MM.1S (cell line): ENCODE data around the gene PDZRN3.

Source experiments
- DNase-seq: peaks from one replicate; pipeline ENCODE4 v3.0.0-alpha.2; 2015
- H2AFZ ChIP-seq: fragments of 300-600 bp; sonication (generic); 2 replicates; pipeline ENCODE4 v1.6.0; 2016; ENCODE audit warnings: antibody characterized with exemption, low read length
- H3F3A ChIP-seq: fragments of 300-600 bp; sonication (generic); 2 replicates; pipeline ENCODE4 v1.6.1; 2016; ENCODE audit warnings: mild to moderate bottlenecking, antibody characterized with exemption, low read length, moderate library complexity, mixed read lengths; ENCODE audit not compliant: insufficient read depth
- H3K27ac ChIP-seq: fragments of 300-600 bp; sonication (generic); 2 replicates; pipeline ENCODE4 v1.5.1; 2016; ENCODE audit warnings: mild to moderate bottlenecking, low read length
- H3K27me3 ChIP-seq: fragments of 300-600 bp; sonication (generic); replicated peaks from 2 replicates; pipeline ENCODE4 v1.6.0; 2016; ENCODE audit warnings: low read length; ENCODE audit not compliant: insufficient read depth
- H3K36me3 ChIP-seq: fragments of 300-600 bp; sonication (generic); replicated peaks from 2 replicates; pipeline ENCODE4 v1.6.1; 2016; ENCODE audit warnings: mild to moderate bottlenecking, low read length, mixed read lengths; ENCODE audit not compliant: insufficient read depth
- H3K4me1 ChIP-seq: fragments of 300-600 bp; sonication (generic); 2 replicates; pipeline ENCODE4 v1.6.1; 2016; ENCODE audit warnings: low read length, mixed read lengths
- H3K4me2 ChIP-seq: fragments of 300-600 bp; sonication (generic); 2 replicates; pipeline ENCODE4 v1.6.0; 2016; ENCODE audit warnings: low read depth, low read length
- H3K4me3 ChIP-seq: fragments of 300-600 bp; sonication (generic); 2 replicates; pipeline ENCODE4 v1.5.1; 2016; ENCODE audit warnings: low read length, mixed read lengths
- H3K79me2 ChIP-seq: fragments of 300-600 bp; sonication (generic); 2 replicates; pipeline ENCODE4 v1.6.1; 2016; ENCODE audit warnings: mixed run types, low read length, mixed read lengths
- H3K9ac ChIP-seq: fragments of 300-600 bp; sonication (generic); 2 replicates; pipeline ENCODE4 v1.6.1; 2016; ENCODE audit warnings: low read length, mixed read lengths
- H3K9me2 ChIP-seq: fragments of 300-600 bp; sonication (generic); replicated peaks from 2 replicates; pipeline ENCODE4 v1.6.1; 2016; ENCODE audit warnings: mild to moderate bottlenecking, low read length, mixed read lengths; ENCODE audit not compliant: insufficient read depth
- H3K9me3 ChIP-seq: fragments of 300-600 bp; sonication (generic); replicated peaks from 2 replicates; pipeline ENCODE4 v1.6.1; 2016; ENCODE audit warnings: mild to moderate bottlenecking, low read length, mixed read lengths; ENCODE audit not compliant: insufficient read depth
- H4K20me1 ChIP-seq: fragments of 300-600 bp; sonication (generic); 2 replicates; pipeline ENCODE4 v1.6.1; 2016; ENCODE audit warnings: mild to moderate bottlenecking, low read length, moderate library complexity, mixed read lengths; ENCODE audit not compliant: insufficient read depth
- EZH2 ChIP-seq: fragments of 300-600 bp; sonication (generic); optimal IDR thresholded peaks from 2 replicates; pipeline ENCODE3; 2017; ENCODE audit warnings: low read depth, mild to moderate bottlenecking, antibody characterized with exemption, low read length, mixed read lengths
- EZH2phosphoT487 ChIP-seq: fragments of 300-600 bp; sonication (generic); IDR thresholded peaks from 2 replicates; pipeline ENCODE4 v1.6.1; 2018; ENCODE audit warnings: antibody characterized with exemption, low read length
- TF ChIP-seq, protein P1 (sequence below): fragments of 300-600 bp; sonication (generic); IDR thresholded peaks from 2 replicates; pipeline ENCODE4 v1.5.1; 2016; ENCODE audit warnings: antibody characterized with exemption, low read length, mixed read lengths

PDZRN3 gene

DNA sequence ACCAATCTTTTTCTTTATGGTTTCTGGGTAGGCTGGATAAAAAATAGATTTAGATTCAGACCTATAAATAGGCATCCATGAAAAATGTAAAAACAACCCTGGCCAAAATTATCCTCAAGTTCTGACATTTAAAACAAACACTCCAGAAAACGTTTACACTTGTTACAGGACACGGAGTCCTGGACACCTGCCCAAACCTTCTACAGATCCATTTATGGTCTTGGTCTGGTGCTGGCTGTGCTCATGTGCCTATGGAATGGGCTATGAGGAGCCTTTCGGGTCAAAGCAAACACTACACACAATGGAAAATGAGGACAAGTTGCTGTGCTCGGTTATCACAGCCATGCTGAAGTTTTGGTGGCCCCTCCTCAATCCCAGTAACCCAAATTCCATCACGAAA is 108.1 kb downstream of the PDZRN3 start:
- no peak overlapping the region for H3K4me2 ChIP-seq

GRCh38 chr3:73513260-73513659 is 111.5 kb downstream of the PDZRN3 start:
- no peak overlapping the region for H3K4me2 ChIP-seq
- H4K20me1 ChIP-seq: no peaks in the 10 kb centered on the region
- H3K36me3 ChIP-seq: no peaks in the 10 kb centered on the region
- no peak overlapping the region for H3K27ac ChIP-seq
- H2AFZ ChIP-seq: no peak overlapping the region
- H3K4me3 ChIP-seq: no peak overlapping the region
- TF ChIP-seq EZH2phosphoT487 (no peak), EZH2 (no peak)
- TF ChIP-seq, protein P1, sequence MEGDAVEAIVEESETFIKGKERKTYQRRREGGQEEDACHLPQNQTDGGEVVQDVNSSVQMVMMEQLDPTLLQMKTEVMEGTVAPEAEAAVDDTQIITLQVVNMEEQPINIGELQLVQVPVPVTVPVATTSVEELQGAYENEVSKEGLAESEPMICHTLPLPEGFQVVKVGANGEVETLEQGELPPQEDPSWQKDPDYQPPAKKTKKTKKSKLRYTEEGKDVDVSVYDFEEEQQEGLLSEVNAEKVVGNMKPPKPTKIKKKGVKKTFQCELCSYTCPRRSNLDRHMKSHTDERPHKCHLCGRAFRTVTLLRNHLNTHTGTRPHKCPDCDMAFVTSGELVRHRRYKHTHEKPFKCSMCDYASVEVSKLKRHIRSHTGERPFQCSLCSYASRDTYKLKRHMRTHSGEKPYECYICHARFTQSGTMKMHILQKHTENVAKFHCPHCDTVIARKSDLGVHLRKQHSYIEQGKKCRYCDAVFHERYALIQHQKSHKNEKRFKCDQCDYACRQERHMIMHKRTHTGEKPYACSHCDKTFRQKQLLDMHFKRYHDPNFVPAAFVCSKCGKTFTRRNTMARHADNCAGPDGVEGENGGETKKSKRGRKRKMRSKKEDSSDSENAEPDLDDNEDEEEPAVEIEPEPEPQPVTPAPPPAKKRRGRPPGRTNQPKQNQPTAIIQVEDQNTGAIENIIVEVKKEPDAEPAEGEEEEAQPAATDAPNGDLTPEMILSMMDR: no peak
- no peaks in the 10 kb centered on the region for H3K9me3 ChIP-seq
- H3K27me3 ChIP-seq: no peaks in the 10 kb centered on the region
- H3K9me2 ChIP-seq: no peaks in the 10 kb centered on the region
- no peaks in the 10 kb centered on the region for H3F3A ChIP-seq
- H3K79me2 ChIP-seq: no peaks in the 10 kb centered on the region
- no peak overlapping the region for H3K9ac ChIP-seq
- DNase-seq: no peak
- peaks cover 12% of the 10 kb centered on the region; the same call in 1 of the 2 replicates for H3K4me1 ChIP-seq

More for the DNA sequence above, 108.1 kb downstream of the PDZRN3 start:
- no peaks in the 10 kb centered on the region for H3K27me3 ChIP-seq
- H3K9ac ChIP-seq: no peak overlapping the region
- no peak for DNase-seq
- H3K4me1 ChIP-seq: no peaks in the 10 kb centered on the region
- H3K79me2 ChIP-seq: no peaks in the 10 kb centered on the region
- H4K20me1 ChIP-seq: no peaks in the 10 kb centered on the region
- H3K27ac ChIP-seq: no peak overlapping the region
- no peak overlapping the region for H2AFZ ChIP-seq
- no peaks in the 10 kb centered on the region for H3K9me3 ChIP-seq
- H3K9me2 ChIP-seq: no peaks in the 10 kb centered on the region
- H3K36me3 ChIP-seq: no peaks in the 10 kb centered on the region
- no peak overlapping the region for H3K4me3 ChIP-seq
- no peaks in the 10 kb centered on the region for H3F3A ChIP-seq
- TF ChIP-seq EZH2 (no peak), EZH2phosphoT487 (no peak)
- TF ChIP-seq, protein P1: no peak

DNA sequence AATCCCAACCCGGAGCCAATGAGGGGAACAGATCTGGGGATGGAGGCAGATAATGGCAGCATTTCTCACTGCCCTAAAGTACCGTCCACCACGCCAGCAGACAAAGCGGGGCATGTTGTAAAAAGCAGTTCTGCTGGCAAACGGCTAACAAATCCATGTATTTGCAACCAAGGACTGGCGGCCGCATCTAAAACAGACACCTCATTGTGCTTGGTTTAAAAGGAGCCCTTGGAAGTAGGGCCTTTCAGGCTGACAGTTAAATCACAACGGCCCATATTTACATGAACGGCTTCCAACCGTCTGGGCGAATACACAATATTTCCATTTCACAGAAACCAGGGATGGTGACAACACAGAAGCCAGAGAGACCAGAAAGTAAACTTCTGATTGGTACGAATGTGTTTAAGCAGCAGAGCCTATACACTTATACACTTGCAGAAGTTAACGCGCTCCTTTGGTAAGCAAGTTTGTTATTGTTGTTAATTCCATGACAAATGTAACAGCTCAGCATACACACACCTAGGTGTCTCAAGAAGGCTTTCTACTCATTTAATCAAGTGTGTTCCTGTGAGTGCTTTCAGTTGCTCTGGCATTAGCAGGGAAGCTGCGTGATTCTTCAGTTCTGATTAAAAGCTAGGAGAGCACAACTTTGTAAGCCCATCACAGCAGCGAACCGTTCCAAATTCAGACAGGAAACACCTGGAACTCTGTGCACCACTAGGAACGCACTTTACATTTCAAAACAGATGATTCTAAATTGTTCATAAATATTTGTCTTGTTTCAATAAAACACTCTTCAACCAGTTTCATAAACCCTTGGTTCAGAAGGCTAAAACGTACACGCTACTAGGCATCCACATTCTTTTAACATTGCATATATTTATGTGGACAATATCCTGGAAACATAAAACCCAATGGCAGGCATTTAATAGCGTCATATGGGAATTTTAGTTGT is 112.9 kb downstream of the PDZRN3 start:
- no peak overlapping the region for H3K4me2 ChIP-seq

More for the DNA sequence above, 112.9 kb downstream of the PDZRN3 start:
- H3K36me3 ChIP-seq: no peaks in the 10 kb centered on the region
- no peaks in the 10 kb centered on the region for H3K9me3 ChIP-seq
- H3K27me3 ChIP-seq: no peaks in the 10 kb centered on the region
- H4K20me1 ChIP-seq: no peaks in the 10 kb centered on the region
- no peak for TF ChIP-seq EZH2phosphoT487
- TF ChIP-seq, protein P1: no peak
- TF ChIP-seq EZH2: no peak
- no peaks in the 10 kb centered on the region for H3K79me2 ChIP-seq
- no peak overlapping the region for H3K9ac ChIP-seq
- H3F3A ChIP-seq: no peaks in the 10 kb centered on the region
- no peak overlapping the region for H3K4me3 ChIP-seq
- H3K27ac ChIP-seq: no peak overlapping the region
- no peak for DNase-seq
- peaks cover 12% of the 10 kb centered on the region; the same call in 1 of the 2 replicates for H3K4me1 ChIP-seq
- no peak overlapping the region for H2AFZ ChIP-seq
- no peaks in the 10 kb centered on the region for H3K9me2 ChIP-seq
